NB4 (cell line): ENCODE data around the gene SGMS1.

Experiments used
- MYC ChIP-seq: IDR thresholded peaks from 2 replicates; pipeline ENCODE4 v1.6.1; 2011; ENCODE audit warnings: low read depth, low read length
- POLR2A ChIP-seq: IDR thresholded peaks from 2 replicates; pipeline ENCODE4 v1.6.1; 2011; ENCODE audit warnings: mild to moderate bottlenecking; ENCODE audit not compliant: insufficient read length; ENCODE audit errors: extremely low read depth
- TF ChIP-seq, protein P1 (sequence below): IDR thresholded peaks from one replicate; pipeline ENCODE4 v1.5.1; 2012; ENCODE audit warnings: low read depth, low read length
- TF ChIP-seq, protein P2 (sequence below): IDR thresholded peaks from 2 replicates; pipeline ENCODE4 v1.6.1; 2011; ENCODE audit warnings: low read depth, low read length

- TF ChIP-seq MYC (no peak), POLR2A (no peak)
- TF ChIP-seq, protein P1, sequence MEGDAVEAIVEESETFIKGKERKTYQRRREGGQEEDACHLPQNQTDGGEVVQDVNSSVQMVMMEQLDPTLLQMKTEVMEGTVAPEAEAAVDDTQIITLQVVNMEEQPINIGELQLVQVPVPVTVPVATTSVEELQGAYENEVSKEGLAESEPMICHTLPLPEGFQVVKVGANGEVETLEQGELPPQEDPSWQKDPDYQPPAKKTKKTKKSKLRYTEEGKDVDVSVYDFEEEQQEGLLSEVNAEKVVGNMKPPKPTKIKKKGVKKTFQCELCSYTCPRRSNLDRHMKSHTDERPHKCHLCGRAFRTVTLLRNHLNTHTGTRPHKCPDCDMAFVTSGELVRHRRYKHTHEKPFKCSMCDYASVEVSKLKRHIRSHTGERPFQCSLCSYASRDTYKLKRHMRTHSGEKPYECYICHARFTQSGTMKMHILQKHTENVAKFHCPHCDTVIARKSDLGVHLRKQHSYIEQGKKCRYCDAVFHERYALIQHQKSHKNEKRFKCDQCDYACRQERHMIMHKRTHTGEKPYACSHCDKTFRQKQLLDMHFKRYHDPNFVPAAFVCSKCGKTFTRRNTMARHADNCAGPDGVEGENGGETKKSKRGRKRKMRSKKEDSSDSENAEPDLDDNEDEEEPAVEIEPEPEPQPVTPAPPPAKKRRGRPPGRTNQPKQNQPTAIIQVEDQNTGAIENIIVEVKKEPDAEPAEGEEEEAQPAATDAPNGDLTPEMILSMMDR = no peak
- TF ChIP-seq, protein P2, sequence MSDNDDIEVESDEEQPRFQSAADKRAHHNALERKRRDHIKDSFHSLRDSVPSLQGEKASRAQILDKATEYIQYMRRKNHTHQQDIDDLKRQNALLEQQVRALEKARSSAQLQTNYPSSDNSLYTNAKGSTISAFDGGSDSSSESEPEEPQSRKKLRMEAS = no peak
Observed at GRCh38 chr10:50556237-50557120, 67.3 kb downstream of the SGMS1 start.
